MM.1S (cell line): ENCODE data around the gene RELL1.

Experiments used
- DNase-seq: peaks from one replicate; pipeline ENCODE4 v3.0.0-alpha.2; 2015
- H2AFZ ChIP-seq: fragments of 300-600 bp; sonication (generic); 2 replicates; pipeline ENCODE4 v1.6.0; 2016; ENCODE audit warnings: antibody characterized with exemption, low read length
- H3F3A ChIP-seq: fragments of 300-600 bp; sonication (generic); 2 replicates; pipeline ENCODE4 v1.6.1; 2016; ENCODE audit warnings: mild to moderate bottlenecking, antibody characterized with exemption, low read length, moderate library complexity, mixed read lengths; ENCODE audit not compliant: insufficient read depth
- H3K27ac ChIP-seq: fragments of 300-600 bp; sonication (generic); 2 replicates; pipeline ENCODE4 v1.5.1; 2016; ENCODE audit warnings: mild to moderate bottlenecking, low read length
- H3K27me3 ChIP-seq: fragments of 300-600 bp; sonication (generic); replicated peaks from 2 replicates; pipeline ENCODE4 v1.6.0; 2016; ENCODE audit warnings: low read length; ENCODE audit not compliant: insufficient read depth
- H3K36me3 ChIP-seq: fragments of 300-600 bp; sonication (generic); replicated peaks from 2 replicates; pipeline ENCODE4 v1.6.1; 2016; ENCODE audit warnings: mild to moderate bottlenecking, low read length, mixed read lengths; ENCODE audit not compliant: insufficient read depth
- H3K4me1 ChIP-seq: fragments of 300-600 bp; sonication (generic); 2 replicates; pipeline ENCODE4 v1.6.1; 2016; ENCODE audit warnings: low read length, mixed read lengths
- H3K4me2 ChIP-seq: fragments of 300-600 bp; sonication (generic); 2 replicates; pipeline ENCODE4 v1.6.0; 2016; ENCODE audit warnings: low read depth, low read length
- H3K4me3 ChIP-seq: fragments of 300-600 bp; sonication (generic); 2 replicates; pipeline ENCODE4 v1.5.1; 2016; ENCODE audit warnings: low read length, mixed read lengths
- H3K79me2 ChIP-seq: fragments of 300-600 bp; sonication (generic); 2 replicates; pipeline ENCODE4 v1.6.1; 2016; ENCODE audit warnings: mixed run types, low read length, mixed read lengths
- H3K9ac ChIP-seq: fragments of 300-600 bp; sonication (generic); 2 replicates; pipeline ENCODE4 v1.6.1; 2016; ENCODE audit warnings: low read length, mixed read lengths
- H3K9me2 ChIP-seq: fragments of 300-600 bp; sonication (generic); replicated peaks from 2 replicates; pipeline ENCODE4 v1.6.1; 2016; ENCODE audit warnings: mild to moderate bottlenecking, low read length, mixed read lengths; ENCODE audit not compliant: insufficient read depth
- H3K9me3 ChIP-seq: fragments of 300-600 bp; sonication (generic); replicated peaks from 2 replicates; pipeline ENCODE4 v1.6.1; 2016; ENCODE audit warnings: mild to moderate bottlenecking, low read length, mixed read lengths; ENCODE audit not compliant: insufficient read depth
- H4K20me1 ChIP-seq: fragments of 300-600 bp; sonication (generic); 2 replicates; pipeline ENCODE4 v1.6.1; 2016; ENCODE audit warnings: mild to moderate bottlenecking, low read length, moderate library complexity, mixed read lengths; ENCODE audit not compliant: insufficient read depth
- CTCF ChIP-seq: fragments of 300-600 bp; sonication (generic); IDR thresholded peaks from 2 replicates; pipeline ENCODE4 v1.5.1; 2016; ENCODE audit warnings: antibody characterized with exemption, low read length, mixed read lengths
- EZH2 ChIP-seq: fragments of 300-600 bp; sonication (generic); optimal IDR thresholded peaks from 2 replicates; pipeline ENCODE3; 2017; ENCODE audit warnings: low read depth, mild to moderate bottlenecking, antibody characterized with exemption, low read length, mixed read lengths
- EZH2phosphoT487 ChIP-seq: fragments of 300-600 bp; sonication (generic); IDR thresholded peaks from 2 replicates; pipeline ENCODE4 v1.6.1; 2018; ENCODE audit warnings: antibody characterized with exemption, low read length

The RELL1 gene

GRCh38 chr4:37573566-37573965 is 112.6 kb downstream of the RELL1 start:
- H4K20me1 ChIP-seq, result no peaks in the 10 kb centered on the region

GRCh38 chr4:37568489-37568888 is 117.7 kb downstream of the RELL1 start:
- Histone ChIP-seq H3K4me1 (no peaks in the 10 kb centered on the region), H3F3A (no peaks in the 10 kb centered on the region), H3K79me2 (no peaks in the 10 kb centered on the region), H4K20me1 (no peaks in the 10 kb centered on the region), H3K9me3 (no peaks in the 10 kb centered on the region), H3K9ac (no peak overlapping the region), H2AFZ (no peak overlapping the region), H3K27ac (no peak overlapping the region), H3K4me3 (no peak overlapping the region), H3K27me3 (no peaks in the 10 kb centered on the region), H3K36me3 (no peaks in the 10 kb centered on the region), H3K9me2 (no peaks in the 10 kb centered on the region), H3K4me2 (no peak overlapping the region)
- TF ChIP-seq EZH2 (no peak), EZH2phosphoT487 (no peak), CTCF (no peak)
- no peak for DNase-seq

More at GRCh38 chr4:37573566-37573965, 112.6 kb downstream of the RELL1 start:
- Histone ChIP-seq H3K4me3 (no peak overlapping the region), H3K36me3 (no peaks in the 10 kb centered on the region), H3F3A (no peaks in the 10 kb centered on the region), H3K27ac (no peak overlapping the region), H3K9me2 (no peaks in the 10 kb centered on the region), H3K4me1 (no peaks in the 10 kb centered on the region), H3K27me3 (no peaks in the 10 kb centered on the region), H3K4me2 (no peak overlapping the region), H2AFZ (no peak overlapping the region), H3K79me2 (no peaks in the 10 kb centered on the region), H3K9me3 (no peaks in the 10 kb centered on the region), H3K9ac (no peak overlapping the region)
- TF ChIP-seq EZH2 (no peak), EZH2phosphoT487 (no peak)
- no peak for DNase-seq

- no peak for TF ChIP-seq CTCF
- TF ChIP-seq EZH2, result no peak
- TF ChIP-seq EZH2phosphoT487, result no peak
- H3K9ac ChIP-seq, result no peak overlapping the region
- no peak overlapping the region for H3K27ac ChIP-seq
- DNase-seq, result no peak
- no peaks in the 10 kb centered on the region for H3K79me2 ChIP-seq
- H3K36me3 ChIP-seq, result no peaks in the 10 kb centered on the region
- H4K20me1 ChIP-seq, result no peaks in the 10 kb centered on the region
- H3K9me3 ChIP-seq, result no peaks in the 10 kb centered on the region
- no peak overlapping the region for H2AFZ ChIP-seq
- H3K9me2 ChIP-seq, result no peaks in the 10 kb centered on the region
- no peaks in the 10 kb centered on the region for H3F3A ChIP-seq
- no peak overlapping the region for H3K4me3 ChIP-seq
- H3K4me1 ChIP-seq, result no peaks in the 10 kb centered on the region
- no peaks in the 10 kb centered on the region for H3K27me3 ChIP-seq
- no peak overlapping the region for H3K4me2 ChIP-seq
These were observed 118.3 kb downstream of the RELL1 start for GRCh38 chr4:37567836-37568235.

- H4K20me1 ChIP-seq, result no peaks in the 10 kb centered on the region
- no peak for TF ChIP-seq CTCF
- no peak for TF ChIP-seq EZH2phosphoT487
- TF ChIP-seq EZH2, result no peak
- H3F3A ChIP-seq, result no peaks in the 10 kb centered on the region
- no peak for DNase-seq
- no peak overlapping the region for H2AFZ ChIP-seq
- no peaks in the 10 kb centered on the region for H3K4me1 ChIP-seq
- H3K9me2 ChIP-seq, result no peaks in the 10 kb centered on the region
- no peak overlapping the region for H3K9ac ChIP-seq
- H3K27me3 ChIP-seq, result no peaks in the 10 kb centered on the region
- no peaks in the 10 kb centered on the region for H3K9me3 ChIP-seq
- no peaks in the 10 kb centered on the region for H3K79me2 ChIP-seq
- H3K4me3 ChIP-seq, result no peak overlapping the region
- no peaks in the 10 kb centered on the region for H3K36me3 ChIP-seq
- H3K27ac ChIP-seq, result no peak overlapping the region
- no peak overlapping the region for H3K4me2 ChIP-seq
These were observed 123.6 kb downstream of the RELL1 start for GRCh38 chr4:37562592-37562991.
